OCI-LY1 (cell line): ENCODE data around the gene CHST13.

Source experiments
- H2AFZ ChIP-seq: fragments of 200-600 bp; sonication (generic), shearing (Covaris generic); 2 replicates; pipeline ENCODE4 v1.6.0; 2014; ENCODE audit warnings: antibody characterized with exemption, mild to moderate bottlenecking, low read length
- H3F3A ChIP-seq: fragments of 200-600 bp; sonication (generic), shearing (Covaris generic); 2 replicates; pipeline ENCODE4 v1.6.0; 2014; ENCODE audit warnings: mild to moderate bottlenecking, antibody characterized with exemption, low read length, moderate library complexity; ENCODE audit not compliant: insufficient read depth
- H3K27ac ChIP-seq: fragments of 200-600 bp; sonication (generic); 2 replicates; pipeline ENCODE4 v1.5.1; 2014; ENCODE audit warnings: low read length, mixed run types, mild to moderate bottlenecking, low read depth; ENCODE audit not compliant: poor library complexity, severe bottlenecking
- H3K27me3 ChIP-seq: fragments of 200-600 bp; sonication (generic); 2 replicates; pipeline ENCODE4 v1.6.0; 2014; ENCODE audit warnings: antibody characterized with exemption, mild to moderate bottlenecking, low read length, moderate library complexity; ENCODE audit not compliant: insufficient read depth
- H3K36me3 ChIP-seq: fragments of 200-600 bp; sonication (generic); 2 replicates; pipeline ENCODE4 v1.6.1; 2014; ENCODE audit warnings: mild to moderate bottlenecking, antibody characterized with exemption, low read length, moderate library complexity, mixed read lengths; ENCODE audit not compliant: insufficient read depth
- H3K4me1 ChIP-seq: fragments of 200-600 bp; sonication (generic); 2 replicates; pipeline ENCODE4 v1.5.1; 2014; ENCODE audit warnings: mild to moderate bottlenecking, low read length, moderate library complexity; ENCODE audit not compliant: insufficient read depth, severe bottlenecking
- H3K4me2 ChIP-seq: fragments of 200-600 bp; sonication (generic), shearing (Covaris generic); 2 replicates; pipeline ENCODE4 v1.6.1; 2014; ENCODE audit warnings: low read length
- H3K4me3 ChIP-seq: fragments of 200-600 bp; sonication (generic); 2 replicates; pipeline ENCODE4 v1.5.1; 2014; ENCODE audit warnings: low read length, low read depth, mild to moderate bottlenecking, mixed read lengths; ENCODE audit not compliant: poor library complexity, severe bottlenecking
- H3K79me2 ChIP-seq: fragments of 200-600 bp; shearing (Covaris generic); 2 replicates; pipeline ENCODE4 v1.6.1; 2016; ENCODE audit warnings: mixed run types, low read length, mixed read lengths; ENCODE audit not compliant: insufficient read depth
- H3K9ac ChIP-seq: fragments of 200-600 bp; sonication (generic), shearing (Covaris generic); 2 replicates; pipeline ENCODE4 v1.6.1; 2014; ENCODE audit warnings: mild to moderate bottlenecking, low read length, mixed read lengths
- H3K9me2 ChIP-seq: fragments of 200-600 bp; sonication (generic), shearing (Covaris generic); 2 replicates; pipeline ENCODE4 v1.6.1; 2014; ENCODE audit warnings: low read depth, mild to moderate bottlenecking, low read length, mixed read lengths
- H3K9me3 ChIP-seq: fragments of 200-600 bp; shearing (Covaris generic); 2 replicates; pipeline ENCODE4 v1.6.1; 2014; ENCODE audit warnings: low read length, mixed read lengths
- H4K20me1 ChIP-seq: fragments of 200-600 bp; sonication (generic), shearing (Covaris generic); 2 replicates; pipeline ENCODE4 v1.6.0; 2016; ENCODE audit warnings: mild to moderate bottlenecking, low read length; ENCODE audit not compliant: insufficient read depth
- EZH2 ChIP-seq: fragments of 200-600 bp; sonication (generic), shearing (Covaris generic); IDR thresholded peaks from 2 replicates; pipeline ENCODE4 v1.8.0; 2017; ENCODE audit warnings: borderline replicate concordance, mixed run types, mild to moderate bottlenecking, antibody characterized with exemption, low read length, moderate library complexity, mixed read lengths
- TF ChIP-seq, protein P1 (sequence below): fragments of 200-600 bp; sonication (generic), shearing (Covaris generic); IDR thresholded peaks from 2 replicates; pipeline ENCODE4 v1.5.1; 2017; ENCODE audit warnings: mild to moderate bottlenecking, antibody characterized with exemption, low read length, moderate library complexity, mixed read lengths

Gene CHST13

DNA sequence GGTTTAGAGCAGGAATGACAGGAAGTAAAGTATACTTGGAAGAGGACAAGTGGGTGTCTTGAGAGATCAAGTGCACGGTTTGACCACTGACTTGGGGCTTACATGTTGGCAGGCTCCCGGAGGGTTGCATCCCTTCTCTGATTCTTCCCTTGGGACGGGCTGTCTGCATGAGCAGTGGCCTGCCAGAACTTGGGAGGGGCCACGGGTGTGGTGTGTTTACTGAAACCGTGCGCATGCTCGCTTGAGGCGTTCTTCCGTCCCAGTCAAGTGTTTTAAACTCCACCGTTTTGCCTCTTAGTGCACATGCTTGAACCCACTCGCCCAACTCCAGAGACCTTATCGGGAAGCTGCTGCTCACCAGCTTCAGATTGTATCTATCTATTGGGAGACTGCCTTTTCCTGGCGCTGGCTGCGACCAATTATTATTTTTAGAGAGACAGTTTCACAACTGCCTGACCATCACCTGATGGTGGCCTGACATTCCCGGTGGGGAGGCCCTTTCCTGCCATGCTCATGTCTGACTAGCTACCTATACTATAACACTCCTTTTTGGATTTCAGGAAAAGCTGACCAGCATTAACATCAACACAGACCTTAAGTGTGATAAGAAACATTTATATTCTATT lies 49.6 kb downstream of the CHST13 start:
- Histone ChIP-seq H3K27ac (no peak overlapping the region), H3K27me3 (no peaks in the 10 kb centered on the region), H2AFZ (no peak overlapping the region), H3K4me1 (no peaks in the 10 kb centered on the region), H3K9me3 (no peaks in the 10 kb centered on the region), H3K36me3 (no peaks in the 10 kb centered on the region), H3F3A (no peaks in the 10 kb centered on the region), H4K20me1 (no peaks in the 10 kb centered on the region), H3K79me2 (no peaks in the 10 kb centered on the region), H3K4me2 (no peak overlapping the region), H3K9me2 (no peaks in the 10 kb centered on the region), H3K9ac (no peak overlapping the region), H3K4me3 (no peak overlapping the region)
- TF ChIP-seq EZH2 = no peak
- TF ChIP-seq, protein P1, sequence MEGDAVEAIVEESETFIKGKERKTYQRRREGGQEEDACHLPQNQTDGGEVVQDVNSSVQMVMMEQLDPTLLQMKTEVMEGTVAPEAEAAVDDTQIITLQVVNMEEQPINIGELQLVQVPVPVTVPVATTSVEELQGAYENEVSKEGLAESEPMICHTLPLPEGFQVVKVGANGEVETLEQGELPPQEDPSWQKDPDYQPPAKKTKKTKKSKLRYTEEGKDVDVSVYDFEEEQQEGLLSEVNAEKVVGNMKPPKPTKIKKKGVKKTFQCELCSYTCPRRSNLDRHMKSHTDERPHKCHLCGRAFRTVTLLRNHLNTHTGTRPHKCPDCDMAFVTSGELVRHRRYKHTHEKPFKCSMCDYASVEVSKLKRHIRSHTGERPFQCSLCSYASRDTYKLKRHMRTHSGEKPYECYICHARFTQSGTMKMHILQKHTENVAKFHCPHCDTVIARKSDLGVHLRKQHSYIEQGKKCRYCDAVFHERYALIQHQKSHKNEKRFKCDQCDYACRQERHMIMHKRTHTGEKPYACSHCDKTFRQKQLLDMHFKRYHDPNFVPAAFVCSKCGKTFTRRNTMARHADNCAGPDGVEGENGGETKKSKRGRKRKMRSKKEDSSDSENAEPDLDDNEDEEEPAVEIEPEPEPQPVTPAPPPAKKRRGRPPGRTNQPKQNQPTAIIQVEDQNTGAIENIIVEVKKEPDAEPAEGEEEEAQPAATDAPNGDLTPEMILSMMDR = no peak

DNA sequence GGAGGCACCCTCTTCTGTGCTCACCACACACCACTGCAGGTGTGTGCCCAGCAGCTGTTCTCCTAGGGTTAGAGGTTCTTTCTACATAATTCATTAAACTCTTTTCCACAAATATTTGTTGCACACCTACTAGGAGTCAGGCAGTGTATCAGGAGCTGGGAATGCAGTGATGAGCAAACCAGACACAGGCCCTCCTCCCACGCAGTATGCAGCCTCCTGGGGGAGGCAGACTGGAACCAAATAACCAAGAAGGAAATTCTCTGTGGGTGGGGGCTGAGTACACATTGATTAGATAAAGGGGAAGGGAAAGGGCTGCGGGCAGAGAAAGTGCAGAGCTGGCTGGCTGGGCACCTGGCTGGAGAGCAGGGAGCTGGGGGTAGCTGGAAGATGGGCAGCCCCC lies 53.3 kb downstream of the CHST13 start:
- no peaks in the 10 kb centered on the region for H3F3A ChIP-seq
- no peak overlapping the region for H3K9ac ChIP-seq
- H3K4me2 ChIP-seq = no peak overlapping the region
- no peaks in the 10 kb centered on the region for H3K9me2 ChIP-seq
- H3K27me3 ChIP-seq = no peaks in the 10 kb centered on the region
- H3K36me3 ChIP-seq = no peaks in the 10 kb centered on the region
- no peak overlapping the region for H3K4me3 ChIP-seq
- no peaks in the 10 kb centered on the region for H4K20me1 ChIP-seq
- no peak overlapping the region for H2AFZ ChIP-seq
- no peaks in the 10 kb centered on the region for H3K9me3 ChIP-seq
- no peak overlapping the region for H3K27ac ChIP-seq
- no peaks in the 10 kb centered on the region for H3K4me1 ChIP-seq
- TF ChIP-seq, protein P1 = no peak
- no peak for TF ChIP-seq EZH2
- H3K79me2 ChIP-seq = no peaks in the 10 kb centered on the region

DNA sequence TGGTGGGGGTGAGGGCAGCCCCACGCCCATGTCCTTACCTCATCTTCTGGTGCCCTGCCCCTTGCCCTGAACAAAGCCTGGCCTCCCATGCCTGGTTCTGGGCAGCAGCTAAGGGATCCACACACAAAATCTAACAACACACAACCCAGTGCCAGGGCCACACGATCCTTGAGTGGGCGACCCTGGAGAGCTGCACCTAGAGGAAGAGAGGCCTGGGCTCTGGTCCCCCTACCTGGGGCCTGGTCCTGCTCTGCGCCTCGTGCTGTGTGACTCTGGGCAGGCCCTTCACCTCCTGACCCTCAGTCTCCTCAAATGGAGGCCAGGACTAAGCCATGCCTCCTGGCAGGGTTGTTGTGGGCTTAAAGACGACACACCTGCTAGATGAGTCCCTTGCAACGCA lies 54.7 kb downstream of the CHST13 start:
- Histone ChIP-seq H3K9me3 (no peaks in the 10 kb centered on the region), H4K20me1 (no peaks in the 10 kb centered on the region), H3F3A (no peaks in the 10 kb centered on the region), H3K27me3 (no peaks in the 10 kb centered on the region), H3K27ac (no peak overlapping the region), H3K79me2 (no peaks in the 10 kb centered on the region), H3K4me1 (no peaks in the 10 kb centered on the region), H3K4me3 (no peak overlapping the region), H3K9ac (no peak overlapping the region), H3K4me2 (no peak overlapping the region), H3K36me3 (no peaks in the 10 kb centered on the region), H2AFZ (no peak overlapping the region), H3K9me2 (no peaks in the 10 kb centered on the region)
- TF ChIP-seq, protein P1 = no peak
- no peak for TF ChIP-seq EZH2
